Activated T-cell treated with anti-CD3 and anti-CD28 coated beads, Interleukin-2, amount 50 U/mL, for 72 hours (primary cell): ENCODE data around the gene TFPI2. TPM values are rescaled to one million over a fixed set of nuclear protein-coding genes. Genes with fewer than 3 reads are reported as not detected.
"Not testable (repeated sequence)": the region's sequence is repeated elsewhere in the genome, so short reads cannot be mapped to it uniquely, and the experiment has no call there.

ENCODE experiments used
- ATAC-seq, 2 donors: fragments of 150-1000 bp; cut with Tn5 transposase; replicated peaks in 1 of 2; 2 replicates each; pipeline ENCODE4 v1.10.0; 2021; ENCODE audit warnings: moderate library complexity in 2 of 2, mild to moderate bottlenecking in 1 of 2
- DNase-seq, 2 donors: peaks; one replicate each; pipeline ENCODE4 v3.0.0; 2021 to 2022; ENCODE audit warnings: mixed read lengths in 1 of 2
- H3K27ac Mint-ChIP-seq: one replicate; pipeline ENCODE4 v1.8.0; 2022; ENCODE audit warnings: mild to moderate bottlenecking, moderate library complexity, mixed read lengths
- H3K27me3 Mint-ChIP-seq: one replicate; pipeline ENCODE4 v1.8.0; 2022; ENCODE audit warnings: low read depth, mixed read lengths
- H3K36me3 Mint-ChIP-seq, 2 donors: one replicate each; pipeline ENCODE4 v1.8.0; 2022; ENCODE audit warnings: mixed read lengths in 2 of 2, mild to moderate bottlenecking in 1 of 2; ENCODE audit not compliant: insufficient read depth in 2 of 2
- H3K4me1 Mint-ChIP-seq: one replicate; pipeline ENCODE4 v1.8.0; 2022; ENCODE audit warnings: low read depth, mixed read lengths
- H3K4me3 Mint-ChIP-seq, 2 donors: one replicate each; pipeline ENCODE4 v1.8.0; 2022; ENCODE audit warnings: mild to moderate bottlenecking in 2 of 2, mixed read lengths in 2 of 2, moderate library complexity in 2 of 2
- H3K9me3 Mint-ChIP-seq, 2 donors: one replicate each; pipeline ENCODE4 v1.8.0; 2022; ENCODE audit warnings: mixed read lengths in 2 of 2
- total RNA-seq, 2 donors: library from RNA; stranded (reverse); gene quantifications; one replicate each; pipeline ENCODE4 v1.2.3, GENCODE V29; 2022

Gene TFPI2
- total RNA-seq, 2 donors from 2014 or later: 0.34 to 0.51 TPM

- not testable (repeated sequence) for H3K27ac Mint-ChIP-seq, H3K36me3 Mint-ChIP-seq, H3K9me3 Mint-ChIP-seq, DNase-seq, H3K4me3 Mint-ChIP-seq, ATAC-seq, H3K4me1 Mint-ChIP-seq
- H3K27me3 Mint-ChIP-seq: peaks cover 23% of the 10 kb centered on the region
These were observed 25.8 kb upstream of the TFPI2 start for GRCh38 chr7:93916315-93916714.

GRCh38 chr7:93915888-93916287, 25.3 kb upstream of the TFPI2 start:
- not testable (repeated sequence) for H3K4me1 Mint-ChIP-seq, H3K9me3 Mint-ChIP-seq, H3K4me3 Mint-ChIP-seq, DNase-seq, H3K27ac Mint-ChIP-seq, H3K36me3 Mint-ChIP-seq
- peaks cover 19% of the 10 kb centered on the region for H3K27me3 Mint-ChIP-seq
- peak in 1 of 2 donors; percentile 72 for ATAC-seq

DNA sequence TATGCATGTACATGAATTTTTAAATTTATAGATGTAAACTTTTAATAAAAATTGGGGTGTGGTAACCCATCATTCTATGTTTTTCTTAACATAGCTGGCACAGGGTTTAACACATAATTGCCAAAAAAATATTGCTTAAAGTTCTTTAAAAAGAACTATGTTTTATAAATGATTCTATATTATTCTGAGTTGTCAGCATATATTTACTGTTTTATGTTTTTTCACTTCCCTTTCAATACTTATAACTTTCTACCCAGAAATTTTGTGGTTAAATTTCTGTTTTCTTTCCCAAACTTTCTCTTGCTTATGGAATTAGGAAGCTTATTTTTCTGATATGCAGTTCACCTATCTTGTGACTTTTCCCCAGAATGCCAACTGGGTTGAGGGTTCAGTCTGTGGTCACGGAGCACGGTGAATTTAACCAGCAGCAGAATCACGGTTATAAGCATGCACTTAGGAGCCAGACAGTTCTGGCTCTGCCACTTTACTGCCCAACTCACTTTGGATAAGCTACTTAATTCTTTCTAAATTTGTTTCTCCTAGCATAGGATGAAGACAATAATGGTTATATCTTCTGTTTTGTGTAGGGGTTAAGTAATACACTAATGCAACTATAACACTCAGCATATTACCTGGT, 24.8 kb upstream of the TFPI2 start:
- not testable (repeated sequence) for DNase-seq, H3K36me3 Mint-ChIP-seq, H3K27ac Mint-ChIP-seq, ATAC-seq, H3K4me1 Mint-ChIP-seq, H3K9me3 Mint-ChIP-seq, H3K4me3 Mint-ChIP-seq
- H3K27me3 Mint-ChIP-seq: peaks cover 13% of the 10 kb centered on the region

- no peak overlapping the region for H3K4me3 Mint-ChIP-seq
- peaks cover 11% of the 10 kb centered on the region for H3K27me3 Mint-ChIP-seq
- ATAC-seq: no peak
- H3K9me3 Mint-ChIP-seq: no peaks in the 10 kb centered on the region
- H3K4me1 Mint-ChIP-seq: no peaks in the 10 kb centered on the region
- no peak for DNase-seq
- no peaks in the 10 kb centered on the region for H3K36me3 Mint-ChIP-seq
- no peak overlapping the region for H3K27ac Mint-ChIP-seq
These were observed 24.1 kb upstream of the TFPI2 start for GRCh38 chr7:93914581-93915066.

DNA sequence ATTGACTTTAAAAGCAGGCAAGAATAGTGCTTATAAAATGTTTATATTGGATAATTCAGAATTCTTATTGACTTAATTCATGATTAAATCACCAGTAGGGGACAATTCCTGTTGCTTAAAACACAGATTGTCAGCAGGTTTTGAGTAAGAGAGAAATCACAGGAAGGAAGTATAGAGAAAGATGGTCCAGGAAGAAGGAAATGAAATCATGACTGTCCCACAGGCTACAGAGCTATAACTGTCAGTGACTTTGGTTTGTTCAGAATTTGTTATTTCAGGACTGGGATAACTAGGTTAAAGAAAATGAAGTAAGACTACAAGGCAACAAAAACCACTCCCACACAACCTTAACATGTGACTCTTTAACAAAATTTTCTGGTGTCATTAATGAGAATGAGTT, 22.6 kb upstream of the TFPI2 start:
- Mint-ChIP-seq H3K36me3 (no peaks in the 10 kb centered on the region), H3K9me3 (no peaks in the 10 kb centered on the region), H3K4me3 (no peak overlapping the region), H3K4me1 (no peaks in the 10 kb centered on the region), H3K27ac (no peak overlapping the region), H3K27me3 (peaks cover 11% of the 10 kb centered on the region)
- no peak for DNase-seq
- ATAC-seq: no peak

DNA sequence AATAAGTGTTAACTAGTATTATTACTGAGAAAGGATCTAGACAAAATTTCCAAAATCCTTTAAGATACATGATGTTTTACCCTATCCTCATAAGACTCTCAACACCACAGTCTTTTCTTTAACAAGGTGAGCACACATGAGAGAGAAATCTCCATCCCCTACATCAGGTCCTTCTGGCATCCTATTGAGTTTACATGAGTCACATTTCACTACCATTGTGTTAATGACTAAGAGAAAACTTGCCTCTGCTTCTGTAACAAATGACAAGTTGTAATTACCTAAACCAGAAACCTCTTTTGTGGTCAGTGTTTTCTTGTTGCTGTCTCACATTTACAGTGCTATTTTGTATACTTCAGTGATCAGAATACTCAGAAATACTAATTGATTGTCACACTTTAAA, 21.1 kb upstream of the TFPI2 start:
- H3K27me3 Mint-ChIP-seq, H3K9me3 Mint-ChIP-seq: not testable (repeated sequence)
- peak; percentile 39 to 63 for ATAC-seq

GRCh38 chr7:93911242-93911641, 20.7 kb upstream of the TFPI2 start:
- not testable (repeated sequence) for ATAC-seq, H3K4me3 Mint-ChIP-seq, H3K9me3 Mint-ChIP-seq, H3K36me3 Mint-ChIP-seq, DNase-seq, H3K27ac Mint-ChIP-seq, H3K4me1 Mint-ChIP-seq, H3K27me3 Mint-ChIP-seq

More for the DNA sequence above, 21.1 kb upstream of the TFPI2 start:
- H3K36me3 Mint-ChIP-seq, DNase-seq, H3K27ac Mint-ChIP-seq, H3K4me1 Mint-ChIP-seq, H3K4me3 Mint-ChIP-seq: not testable (repeated sequence)

GRCh38 chr7:93910076-93910994, 19.8 kb upstream of the TFPI2 start:
- H3K27ac Mint-ChIP-seq: no peak overlapping the region
- no peak overlapping the region for H3K4me3 Mint-ChIP-seq
- ATAC-seq: no peak
- peaks cover 6% of the 10 kb centered on the region for H3K27me3 Mint-ChIP-seq
- no peaks in the 10 kb centered on the region for H3K9me3 Mint-ChIP-seq
- H3K4me1 Mint-ChIP-seq: no peaks in the 10 kb centered on the region
- H3K36me3 Mint-ChIP-seq: no peaks in the 10 kb centered on the region
- DNase-seq: no peak

DNA sequence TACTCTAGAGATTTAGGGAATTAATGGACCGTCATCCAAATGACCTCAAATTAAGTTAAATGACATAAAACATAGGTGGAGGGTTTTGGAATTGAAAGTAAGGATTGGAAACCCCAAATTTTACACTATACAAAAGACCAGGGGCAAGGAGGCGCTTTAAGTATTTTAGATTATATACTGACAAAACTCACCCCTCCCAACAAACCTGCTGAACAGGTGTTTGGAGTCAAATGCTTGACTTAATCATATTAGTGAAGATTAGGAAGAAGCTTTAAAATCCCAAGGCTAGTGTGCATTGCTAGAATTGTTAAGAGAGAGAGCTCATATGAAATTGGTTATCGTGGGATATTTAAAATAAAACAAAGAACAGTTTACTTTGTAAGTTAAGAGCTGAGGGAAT, 15.7 kb upstream of the TFPI2 start, which contains the start of gene GNGT1:
GNGT1 (plus strand) TSS at position 301 of the 400 bp plus-strand sequence. CDS start 180 bp downstream, outside the sequence.
- Mint-ChIP-seq H3K9me3 (no peaks in the 10 kb centered on the region), H3K27me3 (peaks cover 6% of the 10 kb centered on the region), H3K4me3 (no peak within 1 kb of the TSS), H3K27ac (no peak within 1 kb of the TSS), H3K36me3 (no peaks in the 10 kb centered on the region), H3K4me1 (no peaks in the 10 kb centered on the region)
- DNase-seq (no peak), ATAC-seq (no peak)

DNA sequence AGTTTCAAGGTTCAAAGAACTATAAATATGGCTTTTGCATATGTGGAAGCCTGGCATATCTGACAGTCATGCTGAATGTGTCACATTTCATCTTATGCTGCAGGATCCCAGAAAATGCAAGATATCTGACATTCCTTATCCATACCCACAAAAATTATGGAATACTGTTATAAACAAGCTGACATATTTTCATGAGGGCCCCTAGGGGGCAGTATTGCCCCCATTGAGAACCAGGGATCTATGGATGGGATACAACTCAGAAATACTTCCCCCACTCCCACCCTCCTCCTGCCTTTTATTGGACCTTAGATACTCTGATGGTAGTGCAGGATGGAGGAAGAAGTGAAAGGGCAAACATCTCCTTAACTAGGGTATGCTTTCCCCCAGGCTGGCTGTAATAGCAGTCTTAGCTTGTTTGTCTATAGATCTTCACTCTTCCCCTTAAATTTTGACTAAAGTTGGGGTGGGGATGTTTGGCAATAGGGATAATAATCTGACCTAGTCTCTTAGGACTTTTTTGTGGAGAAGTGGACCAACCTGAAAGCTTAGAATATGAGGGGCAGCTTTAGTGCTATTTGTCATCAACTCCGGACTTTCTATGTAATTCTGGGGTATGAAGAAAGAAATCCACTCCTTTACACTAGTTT, 12.3 kb upstream of the TFPI2 start:
- ATAC-seq: no peak
- Mint-ChIP-seq H3K9me3 (no peaks in the 10 kb centered on the region), H3K4me1 (no peaks in the 10 kb centered on the region), H3K36me3 (no peaks in the 10 kb centered on the region), H3K4me3 (no peak overlapping the region), H3K27ac (no peak overlapping the region), H3K27me3 (peaks cover 15% of the 10 kb centered on the region)
- peak in 1 of 2 donors; percentile 6 for DNase-seq

GRCh38 chr7:93897680-93898079, 7.1 kb upstream of the TFPI2 start:
- H3K4me3 Mint-ChIP-seq: no peak overlapping the region
- no peaks in the 10 kb centered on the region for H3K9me3 Mint-ChIP-seq
- H3K4me1 Mint-ChIP-seq: no peaks in the 10 kb centered on the region
- H3K27me3 Mint-ChIP-seq: peaks cover 20% of the 10 kb centered on the region
- no peak for ATAC-seq
- H3K27ac Mint-ChIP-seq: no peak overlapping the region
- H3K36me3 Mint-ChIP-seq: no peaks in the 10 kb centered on the region
- DNase-seq: no peak

GRCh38 chr7:93895859-93896600, 5.5 kb upstream of the TFPI2 start:
- H3K4me1 Mint-ChIP-seq: no peaks in the 10 kb centered on the region
- no peak overlapping the region for H3K4me3 Mint-ChIP-seq
- no peak for ATAC-seq
- H3K27ac Mint-ChIP-seq: no peak overlapping the region
- H3K36me3 Mint-ChIP-seq: no peaks in the 10 kb centered on the region
- H3K27me3 Mint-ChIP-seq: peaks cover 37% of the 10 kb centered on the region
- H3K9me3 Mint-ChIP-seq: no peaks in the 10 kb centered on the region
- DNase-seq: no peak
